ENCODE data around the gene NID1. TPM values are rescaled to one million over a fixed set of nuclear protein-coding genes. Genes with fewer than 3 reads are reported as not detected.

NID1 gene
- total RNA-seq, 4 donors from 2014 or later, result 139 to 322 (median 244) TPM

DNA sequence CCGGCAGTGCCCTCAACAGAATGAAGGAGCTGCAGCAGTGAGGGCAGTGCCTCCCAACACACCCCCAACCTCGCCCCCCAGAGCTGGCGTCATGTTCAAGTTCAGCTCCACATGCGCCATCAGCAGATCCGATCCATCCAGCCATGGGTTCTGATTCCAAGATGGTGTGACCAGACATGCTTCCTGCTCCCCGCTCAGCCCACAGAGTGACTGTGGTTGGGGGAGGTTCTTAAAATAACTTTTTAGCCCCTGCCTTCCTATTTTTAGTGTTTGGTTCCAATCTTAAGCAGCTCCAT, 47.4 kb upstream of the NID1 start:
- WGBS, 2 donors (ENCODE audit: low coverage in 1 of 2), result 67% methylated on average over 1 of the region's 6 CpGs; no CpG with 5 or more reads in 1 of the 2 donors
- H3K27ac ChIP-seq, result no peak overlapping the region
- ATAC-seq, result no peak
- no peaks in the 10 kb centered on the region for H3K9me3 ChIP-seq
- no peak overlapping the region for H3K4me3 ChIP-seq
- no peaks in the 10 kb centered on the region for H3K4me1 ChIP-seq
- TF ChIP-seq POLR2A (IDR thresholded peaks at IDR 0.05) (no peak), POLR2AphosphoS5 (IDR thresholded peaks at IDR 0.05) (no peak), EP300 (IDR thresholded peaks at IDR 0.05) (no peak)
- TF ChIP-seq, protein P1, sequence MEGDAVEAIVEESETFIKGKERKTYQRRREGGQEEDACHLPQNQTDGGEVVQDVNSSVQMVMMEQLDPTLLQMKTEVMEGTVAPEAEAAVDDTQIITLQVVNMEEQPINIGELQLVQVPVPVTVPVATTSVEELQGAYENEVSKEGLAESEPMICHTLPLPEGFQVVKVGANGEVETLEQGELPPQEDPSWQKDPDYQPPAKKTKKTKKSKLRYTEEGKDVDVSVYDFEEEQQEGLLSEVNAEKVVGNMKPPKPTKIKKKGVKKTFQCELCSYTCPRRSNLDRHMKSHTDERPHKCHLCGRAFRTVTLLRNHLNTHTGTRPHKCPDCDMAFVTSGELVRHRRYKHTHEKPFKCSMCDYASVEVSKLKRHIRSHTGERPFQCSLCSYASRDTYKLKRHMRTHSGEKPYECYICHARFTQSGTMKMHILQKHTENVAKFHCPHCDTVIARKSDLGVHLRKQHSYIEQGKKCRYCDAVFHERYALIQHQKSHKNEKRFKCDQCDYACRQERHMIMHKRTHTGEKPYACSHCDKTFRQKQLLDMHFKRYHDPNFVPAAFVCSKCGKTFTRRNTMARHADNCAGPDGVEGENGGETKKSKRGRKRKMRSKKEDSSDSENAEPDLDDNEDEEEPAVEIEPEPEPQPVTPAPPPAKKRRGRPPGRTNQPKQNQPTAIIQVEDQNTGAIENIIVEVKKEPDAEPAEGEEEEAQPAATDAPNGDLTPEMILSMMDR (IDR thresholded peaks at IDR 0.05), result no peak
- peaks cover 5% of the 10 kb centered on the region for H3K27me3 ChIP-seq
- H3K36me3 ChIP-seq, result no peaks in the 10 kb centered on the region

DNA sequence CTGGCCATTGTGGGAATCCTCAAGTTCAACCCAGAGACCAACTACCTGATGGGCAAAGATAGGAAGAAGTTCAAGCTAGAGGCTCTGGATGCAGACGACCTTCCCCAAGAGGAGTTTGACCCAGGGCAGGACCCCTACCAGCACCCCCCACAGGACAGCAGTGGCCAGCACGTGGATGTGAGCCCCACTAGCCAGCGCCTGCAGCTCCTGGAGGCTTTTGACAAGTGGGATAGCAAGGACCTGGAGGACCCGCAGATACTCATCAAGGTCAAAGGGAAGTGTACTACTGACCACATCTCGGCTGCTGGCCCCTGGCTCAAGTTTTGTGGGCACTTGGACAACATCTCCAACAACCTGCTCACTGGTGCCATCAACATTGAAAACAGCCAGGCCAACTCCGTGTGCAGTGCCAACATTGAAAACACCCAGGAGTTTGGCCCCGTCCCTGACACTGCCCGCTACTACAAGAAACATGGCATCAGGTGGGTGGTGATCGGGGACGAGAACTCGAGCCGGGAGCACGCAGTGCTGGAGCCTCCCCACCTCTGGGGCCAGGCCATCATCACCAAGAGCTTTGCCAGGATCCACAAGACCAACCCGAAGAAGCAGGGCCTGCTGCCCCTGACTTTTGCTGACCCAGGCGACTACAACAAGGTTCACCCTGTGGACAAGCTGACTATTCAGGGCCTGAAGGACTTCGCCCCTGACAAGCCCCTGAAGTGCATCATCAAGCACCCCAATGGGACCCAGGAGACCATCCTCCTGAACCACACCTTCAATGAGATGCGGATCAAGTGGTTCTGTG, 46.8 kb upstream of the NID1 start:
- H3K4me3 ChIP-seq, result no peak overlapping the region
- no peaks in the 10 kb centered on the region for H3K36me3 ChIP-seq
- no peaks in the 10 kb centered on the region for H3K4me1 ChIP-seq
- ATAC-seq, result no peak
- TF ChIP-seq POLR2AphosphoS5 (IDR thresholded peaks at IDR 0.05), result no peak
- TF ChIP-seq EP300 (IDR thresholded peaks at IDR 0.05), result no peak
- no peak for TF ChIP-seq POLR2A (IDR thresholded peaks at IDR 0.05)
- TF ChIP-seq, protein P1 (IDR thresholded peaks at IDR 0.05), result no peak
- 80% methylated on average over 2 of the region's 17 CpGs; no CpG with 5 or more reads in 1 of the 2 donors for WGBS, 2 donors (ENCODE audit: low coverage in 1 of 2)
- peaks cover 5% of the 10 kb centered on the region for H3K27me3 ChIP-seq
- H3K27ac ChIP-seq, result no peak overlapping the region
- no peaks in the 10 kb centered on the region for H3K9me3 ChIP-seq

DNA sequence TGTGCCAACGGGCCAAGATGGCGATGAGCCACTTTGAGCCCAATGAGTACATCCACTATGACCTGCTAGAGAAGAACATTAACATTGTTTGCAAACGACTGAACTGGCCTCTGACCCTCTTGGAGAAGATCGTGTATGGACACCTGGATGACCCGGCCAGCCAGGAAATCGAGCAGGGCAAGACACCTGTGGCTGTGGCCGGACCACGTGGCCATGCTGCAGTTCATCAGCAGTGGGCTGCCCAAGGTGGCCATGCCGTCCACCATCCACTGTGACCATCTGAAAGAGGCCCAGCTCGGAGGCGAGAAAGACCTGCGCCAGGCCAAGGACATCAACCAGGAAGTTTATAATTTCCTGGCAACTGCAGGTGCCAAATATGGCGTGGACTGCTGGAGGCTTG, 45.2 kb upstream of the NID1 start:
- no peaks in the 10 kb centered on the region for H3K4me1 ChIP-seq
- H3K9me3 ChIP-seq, result no peaks in the 10 kb centered on the region
- no peak for ATAC-seq
- H3K36me3 ChIP-seq, result no peaks in the 10 kb centered on the region
- WGBS, 2 donors (ENCODE audit: low coverage in 1 of 2), result 100% methylated on average over 1 of the region's 13 CpGs; no CpG with 5 or more reads in 1 of the 2 donors
- H3K27ac ChIP-seq, result no peak overlapping the region
- no peak overlapping the region for H3K4me3 ChIP-seq
- H3K27me3 ChIP-seq, result peaks cover 5% of the 10 kb centered on the region
- no peak for TF ChIP-seq EP300 (IDR thresholded peaks at IDR 0.05)
- no peak for TF ChIP-seq POLR2A (IDR thresholded peaks at IDR 0.05)
- TF ChIP-seq, protein P1 (IDR thresholded peaks at IDR 0.05), result no peak
- TF ChIP-seq POLR2AphosphoS5 (IDR thresholded peaks at IDR 0.05), result no peak

DNA sequence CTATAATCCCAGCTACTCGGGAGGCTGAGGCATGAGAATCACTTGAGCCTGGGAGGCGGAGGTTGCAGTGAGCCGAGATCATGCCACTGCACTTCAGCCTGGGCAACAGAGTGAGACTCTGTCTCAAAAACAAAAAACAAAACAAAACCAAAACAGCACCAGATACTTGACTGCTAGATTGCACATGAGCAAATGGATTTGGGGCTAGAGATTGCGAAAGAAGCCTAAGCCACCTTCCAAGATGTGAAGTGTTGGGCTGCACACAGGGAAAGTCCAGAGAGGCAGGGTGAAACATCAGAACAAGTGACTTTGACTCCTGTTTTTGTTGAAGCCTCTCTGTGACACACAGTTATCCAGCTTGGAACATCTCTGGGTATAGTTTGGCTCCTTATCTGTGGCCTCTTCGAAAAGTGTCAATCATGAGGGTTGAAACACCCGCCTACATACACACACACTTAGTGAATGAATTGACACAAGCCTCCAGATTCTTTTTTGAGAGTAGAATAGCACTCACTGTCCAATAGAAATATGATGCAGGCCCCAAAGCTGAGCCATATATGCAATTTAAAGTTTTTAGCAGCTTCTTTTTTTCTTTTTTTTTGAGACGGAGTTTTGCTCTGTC, 43.2 kb upstream of the NID1 start:
- TF ChIP-seq POLR2AphosphoS5 (IDR thresholded peaks at IDR 0.05), result no peak
- TF ChIP-seq POLR2A (IDR thresholded peaks at IDR 0.05), result no peak
- TF ChIP-seq, protein P1 (IDR thresholded peaks at IDR 0.05), result no peak
- TF ChIP-seq EP300 (IDR thresholded peaks at IDR 0.05), result no peak
- no peaks in the 10 kb centered on the region for H3K9me3 ChIP-seq
- no peak for ATAC-seq
- no peak overlapping the region for H3K4me3 ChIP-seq
- peaks cover 6% of the 10 kb centered on the region for H3K27me3 ChIP-seq
- 93 to 96% methylated on average over 5 to 7 of the region's 7 CpGs for WGBS, 2 donors (ENCODE audit: low coverage in 1 of 2)
- no peaks in the 10 kb centered on the region for H3K36me3 ChIP-seq
- no peaks in the 10 kb centered on the region for H3K4me1 ChIP-seq
- no peak overlapping the region for H3K27ac ChIP-seq

Measured in gastroesophageal sphincter (tissue), 4 donors.